A549 treated with AZD9567 at 1 μM for 4 hours (cell line): Measurements from ENCODE around the gene ZNF280B. TPM values are rescaled to one million over a fixed set of nuclear protein-coding genes. Genes with fewer than 3 reads are reported as not detected.

Source experiments
- total RNA-seq: library from RNA; stranded (reverse); fragments of 200-300 nt; extraction: Qiagen RNA extraction; gene quantifications from 5 replicates; pipeline ENCODE4 v1.2.3, GENCODE V29; 2022; ENCODE audit not compliant: insufficient read depth

Gene ZNF280B, protein sequence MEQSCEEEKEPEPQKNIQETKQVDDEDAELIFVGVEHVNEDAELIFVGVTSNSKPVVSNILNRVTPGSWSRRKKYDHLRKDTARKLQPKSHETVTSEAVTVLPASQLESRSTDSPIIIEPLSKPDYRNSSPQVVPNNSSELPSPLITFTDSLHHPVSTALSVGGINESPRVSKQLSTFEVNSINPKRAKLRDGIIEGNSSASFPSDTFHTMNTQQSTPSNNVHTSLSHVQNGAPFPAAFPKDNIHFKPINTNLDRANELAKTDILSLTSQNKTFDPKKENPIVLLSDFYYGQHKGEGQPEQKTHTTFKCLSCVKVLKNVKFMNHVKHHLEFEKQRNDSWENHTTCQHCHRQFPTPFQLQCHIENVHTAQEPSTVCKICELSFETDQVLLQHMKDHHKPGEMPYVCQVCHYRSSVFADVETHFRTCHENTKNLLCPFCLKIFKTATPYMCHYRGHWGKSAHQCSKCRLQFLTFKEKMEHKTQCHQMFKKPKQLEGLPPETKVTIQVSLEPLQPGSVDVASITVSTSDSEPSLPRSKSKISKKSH
- total RNA-seq, result 1.4 to 4.2 TPM (median 1.6 TPM) in 5 replicates

DNA sequence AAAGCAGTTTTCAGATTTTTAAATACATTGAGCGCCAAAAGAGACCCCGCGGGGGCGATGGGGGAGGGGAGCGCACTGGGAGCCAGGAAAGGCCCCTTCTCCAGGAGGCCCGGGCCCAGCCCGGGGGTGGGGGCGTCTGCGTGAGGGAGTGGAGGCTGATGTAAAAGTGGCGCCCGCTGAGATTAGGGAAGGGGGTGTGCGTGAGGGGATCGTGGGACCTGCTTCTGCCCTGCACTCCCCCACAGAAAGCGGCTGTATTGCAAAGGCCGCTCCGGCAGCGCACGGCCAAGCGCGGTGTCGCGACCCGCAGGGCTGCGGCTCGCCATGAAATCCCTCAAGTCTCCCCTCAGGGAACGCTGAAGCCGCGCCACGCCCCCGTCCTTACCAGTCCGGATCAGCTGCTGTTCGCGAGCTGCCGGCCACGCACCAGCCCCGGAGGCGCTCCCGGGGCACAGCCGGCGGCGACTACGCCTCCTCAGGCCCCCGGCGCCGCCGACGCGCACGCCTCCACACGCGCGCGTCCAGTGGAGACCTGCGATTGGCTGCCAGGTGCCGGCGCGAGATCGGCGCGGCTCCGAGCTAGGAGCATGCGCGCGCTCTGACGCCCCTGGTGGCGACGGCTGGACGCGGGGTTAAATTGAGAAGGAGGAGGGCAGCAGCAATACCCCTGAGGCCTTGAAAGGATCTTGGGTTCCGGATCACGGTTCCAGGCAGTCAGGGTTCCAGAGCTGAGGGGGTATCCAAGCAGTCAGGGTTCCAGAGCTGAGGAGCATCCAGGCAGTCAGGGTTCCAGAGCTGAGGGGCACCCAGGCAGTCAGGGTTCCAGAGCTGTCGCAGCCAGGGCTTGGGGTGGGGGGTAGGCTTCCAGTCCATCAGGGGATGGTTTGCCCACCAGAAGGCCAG is at the start of gene ZNF280B:
Gene ZNF280B, minus strand, starts transcription at position 469 of the 903 bp plus-strand sequence. CDS start 19,344 bp downstream, outside the sequence.

DNA sequence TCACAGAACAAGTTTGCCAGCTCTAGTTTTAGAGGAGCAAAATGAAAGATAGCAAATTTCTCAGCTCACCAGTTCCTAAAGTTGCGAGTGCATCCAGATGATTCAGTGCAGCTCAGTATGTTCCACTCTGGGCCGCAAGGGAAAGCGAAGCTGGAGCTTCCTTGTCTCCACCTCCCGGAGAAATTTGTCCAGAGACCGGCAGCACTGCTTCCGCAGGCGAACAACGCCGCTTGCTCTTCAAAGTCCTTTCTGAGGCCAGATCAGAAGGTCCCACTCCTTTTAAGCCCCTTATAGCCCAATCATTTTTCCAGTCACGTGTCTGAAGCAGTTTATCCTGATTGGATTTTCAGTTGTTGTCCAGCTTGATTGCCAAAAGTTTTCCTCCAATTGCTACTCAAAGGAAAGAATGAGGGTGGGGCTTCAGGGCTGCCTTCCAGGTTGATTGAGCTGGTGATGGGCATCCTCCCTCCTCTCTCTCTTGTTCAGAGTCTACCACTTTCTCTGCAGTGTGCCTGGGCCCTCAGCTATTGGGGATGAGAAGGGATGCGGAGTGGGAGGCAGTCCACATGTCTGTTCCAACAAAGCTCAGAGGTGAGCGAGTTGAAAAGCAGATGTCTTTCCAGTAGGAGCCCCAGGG is 11.6 kb upstream of the ZNF280B start, which contains the start of gene ZNF280A:
Gene ZNF280A, minus strand, starts transcription at position 251 of the 637 bp plus-strand sequence. CDS start 4,640 bp downstream, outside the sequence.

Other genes with a start within 250 kb of the ZNF280B start
- 2.5 to 3.5 TPM (median 3.0 TPM) in 5 replicates for gene ZNF280A, start 11.5 kb upstream of the ZNF280B start, total RNA-seq
- 83.4 to 132 TPM (median 93.8 TPM) in 5 replicates for gene PRAME, start 50.5 kb upstream of the ZNF280B start, total RNA-seq
- not detected in 5 replicates for gene GGTLC2, start 135.9 kb upstream of the ZNF280B start, total RNA-seq